GM19193 (cell line): ENCODE data around the gene GXYLT2.

Experiments used
- POLR2A ChIP-seq: IDR thresholded peaks from 4 replicates; pipeline ENCODE4 v1.6.1; 2011; ENCODE audit not compliant: insufficient read depth, insufficient read length; ENCODE audit errors: extremely low read depth

Gene GXYLT2

GRCh38 chr3:72907131-72907711 lies 19.4 kb downstream of the GXYLT2 start:
- TF ChIP-seq POLR2A, result no peak

- TF ChIP-seq POLR2A, result no peak
Observed at GRCh38 chr3:72907731-72908620, 20.1 kb downstream of the GXYLT2 start.

GRCh38 chr3:72909591-72909990 lies 21.7 kb downstream of the GXYLT2 start:
- TF ChIP-seq POLR2A, result no peak

GRCh38 chr3:72912532-72912931 lies 24.7 kb downstream of the GXYLT2 start:
- no peak for TF ChIP-seq POLR2A

- no peak for TF ChIP-seq POLR2A
Observed at GRCh38 chr3:72914383-72914782, 26.5 kb downstream of the GXYLT2 start.

GRCh38 chr3:72916250-72916649 lies 28.4 kb downstream of the GXYLT2 start:
- no peak for TF ChIP-seq POLR2A

GRCh38 chr3:72919520-72919919 lies 31.7 kb downstream of the GXYLT2 start:
- no peak for TF ChIP-seq POLR2A

- TF ChIP-seq POLR2A, result no peak
Observed at GRCh38 chr3:72924055-72924454, 36.2 kb downstream of the GXYLT2 start.

GRCh38 chr3:72930754-72931153 lies 42.9 kb downstream of the GXYLT2 start:
- no peak for TF ChIP-seq POLR2A

- no peak for TF ChIP-seq POLR2A
Observed at GRCh38 chr3:72932416-72932815, 44.6 kb downstream of the GXYLT2 start.

- no peak for TF ChIP-seq POLR2A
Observed at GRCh38 chr3:72938471-72939265, 50.8 kb downstream of the GXYLT2 start.

GRCh38 chr3:72941245-72941644 lies 53.4 kb downstream of the GXYLT2 start:
- no peak for TF ChIP-seq POLR2A

GRCh38 chr3:72942427-72942826 lies 54.6 kb downstream of the GXYLT2 start:
- TF ChIP-seq POLR2A, result no peak

GRCh38 chr3:72944696-72945095 lies 56.9 kb downstream of the GXYLT2 start:
- TF ChIP-seq POLR2A, result no peak

- no peak for TF ChIP-seq POLR2A
Observed at GRCh38 chr3:72947715-72948490, 60.1 kb downstream of the GXYLT2 start.
